Gastrocnemius medialis (tissue), 4 donors: ENCODE data around the gene MYO9B.

ENCODE experiments used
- CTCF ChIP-seq, 5 experiments: fragments of 450-650 bp in 3 of 5; fragments of 200-600 bp in 2 of 5; sonication (generic) in 2 of 5; IDR thresholded peaks in 4 of 5; conservative IDR thresholded peaks in 1 of 5; 1 replicate in 4 of 5; 2 replicates in 1 of 5; pipeline ENCODE4 v1.5.1; 2016 to 2019; ENCODE audit warnings: antibody characterized with exemption in 5 of 5, mild to moderate bottlenecking in 3 of 5, moderate library complexity in 3 of 5
- POLR2A ChIP-seq, 2 donors: fragments of 450-650 bp; IDR thresholded peaks; one replicate each; pipeline ENCODE4 v1.6.1; 2017; ENCODE audit warnings: antibody characterized with exemption in 2 of 2, mild to moderate bottlenecking in 2 of 2, moderate library complexity in 2 of 2

- TF ChIP-seq CTCF (IDR thresholded peaks at IDR 0.05 in 4 of 5, conservative IDR thresholded peaks at IDR 0.05 in 1 of 5) (no peak), POLR2A (IDR thresholded peaks at IDR 0.05) (no peak)
Observed at GRCh38 chr19:17210296-17210695, 134.7 kb downstream of the MYO9B start.
